ENCODE data around the gene BRCC3.
"Not testable (repeated sequence)": the region's sequence is repeated elsewhere in the genome, so short reads cannot be mapped to it uniquely, and the experiment has no call there.

Gene BRCC3

DNA sequence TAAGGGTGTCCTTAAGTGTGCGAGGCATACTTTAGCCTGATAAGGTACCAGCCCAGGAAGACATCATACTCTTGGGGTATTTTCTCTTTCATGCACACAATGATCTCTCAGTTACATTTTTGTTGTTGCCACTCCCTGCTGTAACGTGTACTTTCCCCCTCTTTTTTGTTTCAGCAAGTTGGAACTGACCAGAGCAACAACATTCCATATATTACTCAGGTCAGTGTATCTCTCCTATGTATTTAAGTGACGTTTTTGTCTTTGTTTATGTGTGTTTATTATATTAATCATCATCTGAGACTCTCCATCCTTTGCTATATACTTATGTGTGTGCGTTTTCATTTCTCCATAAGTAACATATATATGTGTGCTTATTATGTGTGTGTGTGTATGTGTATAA lies 73.6 kb downstream of the BRCC3 start:
- DNase-seq (ENCODE audit: low spot score): no peak

DNA sequence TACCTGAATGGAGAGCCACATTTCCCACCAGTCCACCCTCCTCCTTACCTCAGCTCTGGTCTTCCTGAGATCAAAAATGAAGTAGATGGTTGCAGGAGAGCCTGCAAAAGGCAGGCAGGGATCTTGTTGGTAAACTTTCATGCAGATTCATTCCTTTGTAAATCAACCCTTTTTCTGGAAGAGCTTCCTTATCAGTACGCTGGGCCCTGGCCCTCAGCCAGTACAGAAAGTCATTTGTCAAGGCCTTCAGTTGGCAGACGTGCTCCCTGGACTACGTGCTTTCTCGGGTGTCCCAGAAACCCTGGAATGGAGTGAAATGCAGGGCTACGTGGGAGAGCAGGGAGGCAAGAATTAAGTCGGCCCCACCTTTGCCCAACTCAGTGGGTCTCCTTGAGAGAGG lies 76.3 kb downstream of the BRCC3 start:
- DNase-seq (ENCODE audit: low spot score): not testable (repeated sequence)

GRCh38 chrX:155148166-155148565 lies 76.9 kb downstream of the BRCC3 start:
- DNase-seq (ENCODE audit: low spot score): not testable (repeated sequence)

GRCh38 chrX:155148724-155149537 lies 77.6 kb downstream of the BRCC3 start:
- DNase-seq (ENCODE audit: low spot score): peak; percentile 46

- DNase-seq (ENCODE audit: low spot score): no peak
Measured at GRCh38 chrX:155169881-155170280, 98.6 kb downstream of the BRCC3 start.

All from iPS-NIHi11 (cell line).